SW480 (cell line): ENCODE measurements around the gene CACNA1D.

Source experiments
- DNase-seq: peaks from one replicate; pipeline ENCODE4 v3.0.0-alpha.2; 2016; ENCODE audit warnings: low spot score

CACNA1D gene

DNA sequence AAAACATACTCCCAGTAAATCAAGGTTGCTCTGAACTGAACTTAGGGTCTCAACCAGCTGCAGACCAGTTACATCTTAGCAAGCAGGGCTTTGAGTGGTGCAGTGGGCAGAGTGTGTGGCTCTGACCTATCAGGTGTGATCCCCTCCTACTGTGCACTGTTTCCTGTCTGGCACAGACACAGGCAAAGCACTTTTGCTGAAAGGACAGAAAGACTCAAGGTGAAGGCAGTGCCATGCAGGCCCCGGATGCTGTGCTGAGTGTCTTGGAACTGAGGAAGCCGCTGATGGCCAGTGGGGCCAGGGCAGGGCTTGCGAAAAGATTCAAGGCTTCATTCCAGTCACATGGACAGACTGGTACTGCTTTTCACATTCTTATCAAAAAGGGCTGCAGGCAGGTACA, 85.2 kb downstream of the CACNA1D start:
- no peak for DNase-seq

DNA sequence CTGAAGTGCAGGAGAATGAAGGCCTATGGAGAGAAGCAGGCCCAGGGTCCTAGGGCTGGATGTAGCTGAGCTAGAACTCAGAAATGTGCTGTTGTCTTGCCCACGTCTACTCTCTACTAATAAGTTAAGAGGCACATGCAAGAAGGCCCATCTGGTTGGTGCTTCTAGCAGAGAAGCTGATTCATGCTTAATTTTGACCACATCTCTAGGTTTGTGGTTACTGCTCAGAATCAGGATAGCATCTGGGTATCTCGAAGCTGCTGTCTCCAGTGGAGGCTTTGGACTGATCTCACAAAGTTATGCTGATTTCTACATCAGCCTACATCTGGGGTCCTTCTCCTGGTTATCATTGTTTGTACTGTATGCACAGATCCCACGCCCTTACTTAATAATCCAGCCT, 87.3 kb downstream of the CACNA1D start:
- DNase-seq = no peak

DNA sequence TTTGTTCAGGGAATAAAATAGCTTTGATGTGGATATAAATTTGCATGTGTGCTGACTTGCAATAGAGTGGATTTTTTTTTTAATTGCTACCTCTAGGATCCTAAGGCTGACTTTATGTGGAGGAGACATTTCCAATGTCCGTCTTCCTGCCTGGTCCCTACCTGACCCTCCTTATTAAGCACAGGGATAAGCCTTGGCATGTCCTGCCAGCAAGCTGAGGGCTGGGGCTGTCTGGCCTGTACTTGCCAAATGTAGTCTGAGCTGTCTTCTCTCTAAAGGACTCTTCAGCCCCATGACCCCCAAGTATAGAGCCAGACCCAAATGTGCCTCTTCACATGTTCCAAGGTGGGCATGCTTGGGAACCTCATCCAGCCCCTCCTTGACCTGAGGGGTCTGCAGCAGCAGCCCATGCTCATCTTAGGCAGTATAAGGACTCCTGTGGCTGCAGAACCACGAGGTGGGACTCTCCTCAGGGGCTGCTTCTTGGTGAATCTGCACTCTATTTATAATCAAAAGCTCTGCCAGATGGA, 88.8 kb downstream of the CACNA1D start:
- DNase-seq = no peak

- no peak for DNase-seq
These were observed 90.6 kb downstream of the CACNA1D start for GRCh38 chr3:53585049-53585448.

DNA sequence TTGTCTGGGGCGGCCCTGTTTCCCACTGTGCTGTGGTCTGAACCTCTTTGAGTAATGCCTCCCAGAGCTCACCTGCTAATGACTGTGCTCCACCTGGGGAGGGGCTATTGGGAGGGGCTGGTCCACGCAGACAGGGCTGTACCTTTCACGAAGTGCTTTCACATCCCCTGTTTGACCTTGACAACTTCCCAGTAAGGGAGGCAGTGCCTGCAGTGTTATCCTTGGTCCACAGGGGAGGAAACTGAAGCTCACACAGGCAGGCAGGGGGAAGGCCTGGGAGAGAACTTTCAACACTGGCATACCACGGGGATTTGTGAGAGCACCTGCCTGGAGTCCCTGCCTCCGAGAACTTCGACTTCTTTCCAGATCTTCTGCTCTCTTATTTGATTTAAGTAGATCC, 91.2 kb downstream of the CACNA1D start:
- no peak for DNase-seq

DNA sequence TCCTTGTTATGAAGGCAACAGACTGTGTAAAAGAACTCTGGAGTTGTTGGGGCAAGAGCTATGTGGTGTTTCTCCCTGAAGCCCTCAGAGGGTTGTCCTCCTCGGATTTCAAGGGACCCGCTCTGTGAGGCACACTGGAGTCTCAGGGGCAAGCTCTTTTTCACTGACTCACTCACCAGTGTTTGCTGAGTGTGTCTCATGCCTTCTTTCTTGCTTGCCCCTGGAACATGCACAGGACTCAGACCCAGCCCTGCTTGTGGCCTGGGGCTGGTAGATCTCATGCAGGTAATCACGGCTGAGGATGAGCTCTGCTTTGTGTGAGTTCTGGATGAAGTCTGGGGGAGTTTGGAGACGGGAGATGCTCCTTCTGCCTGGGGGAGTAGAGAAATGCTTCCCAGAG, 93.7 kb downstream of the CACNA1D start:
- DNase-seq = no peak

GRCh38 chr3:53589201-53589600, 94.8 kb downstream of the CACNA1D start:
- DNase-seq = no peak

- DNase-seq = no peak
These were observed 95.4 kb downstream of the CACNA1D start for GRCh38 chr3:53589806-53590205.

- DNase-seq = no peak
These were observed 96.2 kb downstream of the CACNA1D start for GRCh38 chr3:53590606-53591005.

- no peak for DNase-seq
These were observed 97.2 kb downstream of the CACNA1D start for GRCh38 chr3:53591646-53592045.

GRCh38 chr3:53592862-53593261, 98.5 kb downstream of the CACNA1D start:
- DNase-seq = no peak

DNA sequence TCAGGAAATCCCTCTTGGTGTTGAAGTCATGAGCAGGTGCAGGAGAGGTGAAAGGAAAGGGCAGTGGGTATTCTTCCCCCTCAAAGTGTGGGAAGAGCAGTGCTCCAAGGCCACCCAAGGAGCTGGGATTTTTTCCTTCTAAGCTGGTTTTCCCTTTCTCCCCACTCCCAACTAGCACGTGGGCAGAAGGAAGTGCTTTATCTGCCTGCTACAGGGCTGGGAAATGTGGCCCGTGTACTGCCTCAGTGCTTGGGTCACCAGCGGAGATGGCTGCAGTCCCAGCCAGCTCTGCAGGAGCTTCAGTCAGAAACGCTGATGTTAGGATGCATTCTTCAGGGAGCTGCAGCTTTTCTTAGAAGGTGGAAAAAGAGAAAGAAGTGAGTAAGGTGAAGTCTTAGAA, 99.2 kb downstream of the CACNA1D start:
- no peak for DNase-seq

DNA sequence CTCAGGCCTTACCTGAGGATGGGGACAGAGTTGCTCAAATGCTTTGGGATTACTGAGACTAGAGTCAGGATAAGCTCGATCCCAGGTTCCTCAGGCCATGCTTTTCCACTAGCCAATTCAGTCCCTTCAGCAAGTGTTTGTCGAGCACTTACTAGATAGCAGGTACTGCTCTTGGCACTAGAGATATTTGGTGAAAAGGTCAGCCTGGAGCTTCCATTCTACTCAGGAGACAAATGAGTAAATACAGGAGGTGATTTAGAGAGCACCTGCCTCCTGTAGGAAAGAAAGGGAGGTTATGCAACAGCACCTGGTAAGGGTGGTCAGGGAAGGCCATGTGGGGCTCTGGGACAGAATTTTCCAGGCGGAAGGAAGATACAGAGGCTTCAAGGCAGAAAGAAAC, 99.9 kb downstream of the CACNA1D start:
- DNase-seq = no peak

DNA sequence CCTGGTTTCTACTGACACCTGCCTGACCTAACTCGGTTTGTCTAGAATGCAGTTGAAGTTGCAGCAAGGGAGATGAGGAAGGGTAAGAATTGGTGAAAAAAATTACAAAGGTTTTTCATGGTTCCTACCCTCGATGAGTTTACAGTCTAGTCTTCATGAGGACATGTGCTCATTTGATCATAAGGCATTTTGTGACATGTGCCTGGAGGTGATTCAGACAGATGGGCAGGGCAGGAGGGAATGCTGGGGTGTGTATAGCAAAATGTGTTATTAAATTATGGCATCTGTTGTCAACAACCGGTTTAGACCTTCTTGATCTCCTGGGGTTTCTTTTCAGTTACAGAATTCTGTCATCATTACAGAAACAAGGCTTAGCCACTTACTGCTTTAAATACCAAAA, 101.2 kb downstream of the CACNA1D start:
- DNase-seq = no peak

GRCh38 chr3:53597136-53597915, 102.9 kb downstream of the CACNA1D start:
- peak; percentile 54 for DNase-seq

DNA sequence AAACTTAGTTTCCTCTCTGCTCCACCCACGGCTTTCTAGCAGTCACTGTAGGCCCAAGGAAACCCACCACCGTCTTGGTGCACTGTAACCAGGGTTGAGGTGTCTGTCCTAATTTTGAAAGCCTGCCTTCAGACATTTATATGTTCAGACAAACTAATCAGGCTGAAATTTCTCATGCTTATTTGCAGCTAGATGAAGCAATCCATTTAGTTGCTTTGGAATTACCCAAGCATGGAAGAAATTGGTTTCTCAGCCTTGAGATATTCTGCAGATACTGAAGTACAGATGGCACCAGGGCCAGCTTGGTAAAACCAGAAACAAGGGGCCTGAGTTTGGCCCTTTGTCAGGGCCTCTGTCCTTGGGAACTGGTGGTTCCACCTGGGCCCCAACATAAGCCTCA, 105.4 kb downstream of the CACNA1D start:
- DNase-seq = no peak

DNA sequence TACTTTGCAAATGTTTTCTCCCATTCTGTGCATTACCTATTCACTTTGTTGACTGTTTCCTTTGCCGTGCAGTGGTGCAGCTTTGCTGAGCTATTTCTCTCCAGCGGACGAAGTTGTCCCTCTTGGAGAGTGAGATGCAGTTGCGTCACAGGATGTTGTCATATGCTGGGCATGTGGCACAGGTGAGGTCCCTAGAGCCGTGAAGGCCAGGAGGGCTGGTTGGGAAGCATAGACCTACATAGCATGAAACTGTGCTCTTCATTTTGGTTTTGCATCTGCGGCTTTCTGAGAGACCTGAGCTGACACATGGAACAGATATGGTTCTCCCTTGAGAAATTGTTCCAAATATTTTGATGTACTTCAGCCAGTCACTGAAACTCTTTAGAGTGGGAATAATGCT, 108.5 kb downstream of the CACNA1D start:
- DNase-seq = no peak

- no peak for DNase-seq
These were observed 109.8 kb downstream of the CACNA1D start for GRCh38 chr3:53604232-53604631.

DNA sequence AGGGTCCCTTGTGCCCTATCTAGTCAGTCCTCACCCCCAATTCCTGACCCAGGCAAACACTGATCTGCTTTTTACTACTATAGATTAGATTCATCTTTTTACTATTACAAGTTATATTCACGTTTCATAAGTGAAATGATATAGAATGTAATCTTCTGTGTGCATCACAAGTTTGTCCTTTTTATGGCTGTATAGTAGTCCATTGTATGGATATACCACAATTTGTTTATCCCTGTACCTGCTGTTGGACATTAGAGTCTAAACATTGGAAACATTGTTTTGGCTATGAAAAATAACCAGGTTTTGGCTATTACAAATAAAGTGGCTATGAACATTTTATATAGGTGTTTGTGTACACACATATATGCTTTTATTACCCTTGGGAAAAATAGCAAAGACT, 112.4 kb downstream of the CACNA1D start:
- no peak for DNase-seq

DNA sequence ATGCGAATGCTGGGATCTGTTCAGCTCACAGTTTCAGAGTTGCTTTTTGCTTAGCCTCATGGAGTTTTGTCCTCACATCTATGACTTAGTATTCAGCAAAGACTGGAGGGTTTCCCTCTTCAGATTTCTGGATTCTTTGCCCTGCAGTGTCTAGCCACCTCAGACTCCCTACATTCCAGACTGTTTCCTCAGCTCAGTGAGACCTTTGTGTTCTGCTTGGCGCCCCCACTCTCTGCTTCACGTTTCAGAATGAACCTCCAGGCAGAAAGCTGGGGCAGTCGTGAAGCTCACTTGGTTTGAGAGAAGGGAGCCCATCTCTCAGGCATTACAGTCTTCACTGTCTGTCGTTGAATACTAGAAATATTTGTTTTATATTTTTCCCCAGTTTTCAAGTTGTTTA, 118.1 kb downstream of the CACNA1D start:
- no peak for DNase-seq

DNA sequence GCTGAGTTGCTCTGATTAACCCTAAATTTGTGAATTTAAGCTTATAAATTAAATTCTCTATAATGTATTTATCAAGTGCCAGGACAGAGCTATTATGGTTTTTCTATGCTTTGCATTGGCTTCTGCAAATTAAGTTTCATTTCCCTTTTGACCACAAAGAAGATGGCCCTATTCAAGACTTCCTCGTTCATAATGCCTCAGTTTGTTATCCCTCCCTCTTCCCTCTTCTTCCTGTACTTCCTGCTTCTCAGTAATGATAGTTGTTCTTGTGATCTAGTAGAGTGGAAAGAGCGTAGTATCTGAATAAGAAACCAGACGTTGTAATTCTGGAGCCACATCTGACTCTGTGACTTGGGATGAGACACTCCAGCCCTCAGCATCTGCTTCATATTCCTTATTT, 118.7 kb downstream of the CACNA1D start:
- no peak for DNase-seq

DNA sequence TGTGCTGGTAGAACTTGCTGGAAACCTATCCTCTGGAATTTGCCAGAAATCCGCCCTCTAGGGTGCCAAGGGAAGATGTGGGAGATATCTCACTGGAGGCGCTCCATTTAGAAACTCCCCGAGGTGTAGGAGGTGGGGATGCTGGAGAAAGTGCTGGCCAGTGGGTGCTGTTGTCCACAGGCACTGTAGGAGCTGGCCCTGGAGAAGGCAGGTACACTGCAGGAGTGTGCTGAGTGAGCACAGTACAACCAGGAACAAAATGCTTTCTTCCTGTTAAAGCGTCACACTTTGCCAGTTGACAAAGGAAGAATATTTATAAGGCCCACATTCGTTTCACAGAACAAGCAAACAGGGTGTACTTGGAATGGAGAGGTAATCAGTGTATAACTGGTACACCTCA, 119.9 kb downstream of the CACNA1D start:
- DNase-seq = no peak

DNA sequence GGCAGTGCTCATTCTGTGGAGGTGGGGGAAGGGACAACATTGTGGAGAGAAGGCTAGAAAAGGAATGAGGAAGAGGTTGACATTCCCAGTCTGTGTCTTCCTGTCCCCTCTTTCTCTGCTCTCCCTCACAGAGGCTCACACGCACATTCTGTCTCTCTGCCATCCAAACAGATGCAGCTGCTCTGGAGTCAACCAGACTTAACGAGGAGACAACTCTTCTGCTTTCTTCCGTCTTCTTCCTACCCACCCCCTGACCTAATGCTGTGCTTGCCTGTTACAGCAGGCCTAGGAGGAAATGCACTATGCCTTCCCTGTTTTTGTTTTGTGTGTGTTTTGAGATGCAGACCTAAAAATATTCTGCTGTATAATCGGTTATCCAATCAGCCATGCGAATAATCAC, 121.9 kb downstream of the CACNA1D start:
- DNase-seq = no peak
